GM12892 (cell line): ENCODE measurements around the gene EVX1.

Experiments used
- DNase-seq: peaks from one replicate; pipeline ENCODE4 v3.0.0; 2011; ENCODE audit not compliant: insufficient read length
- FAIRE-seq: peaks from 2 replicates; lab custom pipeline; 2011; peaks lifted over from hg19 to GRCh38; lab: Jason Lieb, UNC
- POLR2A ChIP-seq: IDR thresholded peaks from 2 replicates; pipeline ENCODE4 v1.6.1; 2011; ENCODE audit warnings: low read depth, low read length, control low read depth
- POLR2AphosphoS5 ChIP-seq: IDR thresholded peaks from 2 replicates; pipeline ENCODE4 v1.6.1; 2011; ENCODE audit warnings: low read depth, low read length, control low read depth
- TAF1 ChIP-seq: IDR thresholded peaks from 2 replicates; pipeline ENCODE4 v1.6.1; 2011; ENCODE audit warnings: low read depth, mild to moderate bottlenecking, control low read depth, low read length, borderline replicate concordance

EVX1 gene

DNA sequence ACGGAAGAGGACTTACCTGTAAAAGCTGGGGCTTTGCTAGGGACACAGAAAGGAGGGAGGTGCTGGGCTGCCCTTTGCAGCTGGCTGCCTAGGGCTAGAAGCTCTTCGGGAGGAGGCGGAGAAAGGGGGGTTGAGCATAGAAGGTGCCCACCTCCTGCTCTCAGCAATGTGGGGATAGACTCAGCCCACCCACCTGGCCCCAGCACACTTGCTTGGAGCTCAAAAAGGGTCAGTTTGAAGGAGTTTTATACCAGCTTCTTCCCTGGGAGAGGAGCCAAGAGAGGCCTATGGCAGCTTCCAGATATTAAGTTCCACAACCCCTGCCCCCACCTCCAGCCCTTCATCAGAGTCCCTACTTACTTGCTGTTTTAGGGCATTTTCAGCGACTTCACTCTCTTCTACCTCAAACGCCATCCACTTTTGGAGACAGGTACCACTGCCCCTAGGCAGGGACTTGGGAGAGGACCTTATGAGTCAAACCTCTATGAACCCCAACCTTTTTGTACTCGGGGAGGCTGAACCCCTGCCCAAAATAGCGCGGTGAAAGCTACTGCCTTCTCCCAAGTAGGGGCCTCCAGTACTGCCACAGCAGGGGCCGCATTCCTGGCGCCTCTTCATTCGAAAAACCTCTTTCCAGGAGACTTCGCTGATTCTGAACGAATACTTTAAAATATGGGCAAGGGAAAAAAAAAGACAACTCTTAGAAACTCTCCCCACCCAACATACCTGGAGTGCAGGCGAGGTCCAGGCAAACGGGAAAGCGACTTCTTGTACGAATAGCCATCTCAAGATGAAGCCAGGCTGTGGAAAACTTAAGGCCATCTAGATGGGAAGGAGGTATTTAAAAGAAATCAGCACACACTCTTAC, 1.2 kb upstream of the EVX1 start:
- TF ChIP-seq TAF1 (no peak), POLR2A (no peak), POLR2AphosphoS5 (no peak)
- no peak for FAIRE-seq
- DNase-seq = no peak

DNA sequence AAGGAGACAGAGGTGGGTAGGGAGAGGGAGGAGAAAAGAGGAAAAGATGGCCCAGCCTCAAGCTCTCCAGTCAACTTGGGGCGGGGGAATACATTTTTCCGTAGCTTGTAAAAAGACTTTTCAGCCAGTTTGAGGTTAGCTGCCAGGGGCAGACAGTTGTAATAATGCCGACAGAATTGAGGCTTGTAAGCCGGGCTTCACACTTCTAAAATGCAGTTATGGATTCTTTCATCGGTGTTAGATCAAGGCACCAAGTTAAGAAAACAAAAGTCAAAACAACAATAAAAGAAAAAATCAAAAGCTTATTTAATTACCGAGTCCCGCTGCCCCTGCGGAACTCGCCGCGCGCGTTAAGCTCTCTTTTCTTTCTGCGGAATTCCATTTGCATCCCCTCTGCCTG, 448 bp upstream of the EVX1 start:
- DNase-seq (no peak), FAIRE-seq (no peak)

DNA sequence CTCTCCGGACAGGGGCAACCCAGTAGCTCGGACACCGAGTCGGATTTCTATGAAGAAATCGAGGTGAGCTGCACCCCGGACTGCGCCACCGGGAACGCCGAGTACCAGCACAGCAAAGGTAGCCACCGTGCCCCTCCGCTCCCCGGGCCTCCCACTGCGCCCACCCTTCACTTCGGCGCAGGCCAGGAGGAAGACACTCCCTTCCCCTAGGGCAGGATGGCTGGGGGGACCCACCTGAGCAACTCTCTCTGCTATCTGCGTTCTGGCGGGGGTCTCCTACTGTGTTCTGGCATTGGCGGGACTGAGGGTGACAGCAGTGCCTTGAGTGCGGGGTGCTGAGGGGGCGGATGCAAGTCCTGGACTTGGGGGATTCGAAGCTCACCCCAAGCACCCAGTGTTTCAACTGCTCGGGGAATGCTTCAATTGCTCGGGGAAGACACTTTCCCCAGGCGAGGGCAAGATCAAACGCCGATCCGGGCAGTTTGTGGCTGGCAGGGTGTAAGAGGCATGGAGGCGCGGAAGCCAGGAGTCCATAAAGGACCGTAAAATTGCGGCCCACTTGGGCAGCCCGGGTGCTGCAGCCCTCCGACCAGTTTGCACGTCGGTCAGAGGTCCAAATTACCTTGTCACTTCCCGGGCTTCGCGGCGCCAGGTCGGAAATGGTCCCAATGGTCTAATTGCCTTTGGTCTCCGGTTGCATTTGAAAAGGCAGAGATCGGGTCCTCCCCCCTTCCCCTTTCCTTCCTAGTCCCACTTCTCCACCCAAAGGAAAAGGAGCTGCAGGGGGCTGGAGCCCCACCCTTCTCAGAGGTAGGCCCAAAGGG, 950 bp downstream of the EVX1 start:
- TF ChIP-seq POLR2A (no peak), POLR2AphosphoS5 (no peak), TAF1 (no peak)
- FAIRE-seq (no peak), DNase-seq (no peak)

More for the DNA sequence above, 448 bp upstream of the EVX1 start:
- TF ChIP-seq POLR2AphosphoS5 (no peak), POLR2A (no peak), TAF1 (no peak)

DNA sequence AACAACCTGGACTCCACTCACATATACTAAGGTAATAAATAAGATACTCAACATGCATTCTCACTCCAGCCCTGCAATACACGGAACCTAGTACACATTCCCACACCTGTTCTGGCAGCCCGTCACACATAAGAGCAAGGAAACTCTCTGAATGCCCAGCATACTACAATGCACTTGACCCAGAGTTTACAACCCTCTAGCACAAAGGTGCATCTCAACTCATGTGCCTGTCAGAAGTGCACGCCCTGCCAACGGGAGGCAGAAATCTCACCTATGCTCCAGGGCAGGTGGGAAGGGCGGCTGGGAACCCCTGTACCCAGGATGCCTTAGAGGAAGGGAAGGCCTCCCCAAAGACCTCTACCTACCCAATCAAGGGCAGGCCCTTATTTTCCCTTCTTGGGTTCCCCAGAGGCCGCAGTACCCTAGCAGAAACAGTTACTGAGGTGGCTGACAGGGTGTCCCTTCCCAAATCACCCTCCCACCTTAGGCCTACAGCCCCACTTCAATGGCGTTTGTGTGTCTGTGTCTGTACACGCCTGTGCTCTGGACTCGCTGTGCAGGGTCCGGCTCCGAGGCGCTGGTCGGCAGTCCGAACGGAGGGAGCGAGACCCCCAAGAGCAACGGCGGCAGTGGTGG, 2.0 kb downstream of the EVX1 start:
- TF ChIP-seq TAF1 = no peak
- no peak for TF ChIP-seq POLR2AphosphoS5
- no peak for TF ChIP-seq POLR2A
- FAIRE-seq (no peak), DNase-seq (no peak)

DNA sequence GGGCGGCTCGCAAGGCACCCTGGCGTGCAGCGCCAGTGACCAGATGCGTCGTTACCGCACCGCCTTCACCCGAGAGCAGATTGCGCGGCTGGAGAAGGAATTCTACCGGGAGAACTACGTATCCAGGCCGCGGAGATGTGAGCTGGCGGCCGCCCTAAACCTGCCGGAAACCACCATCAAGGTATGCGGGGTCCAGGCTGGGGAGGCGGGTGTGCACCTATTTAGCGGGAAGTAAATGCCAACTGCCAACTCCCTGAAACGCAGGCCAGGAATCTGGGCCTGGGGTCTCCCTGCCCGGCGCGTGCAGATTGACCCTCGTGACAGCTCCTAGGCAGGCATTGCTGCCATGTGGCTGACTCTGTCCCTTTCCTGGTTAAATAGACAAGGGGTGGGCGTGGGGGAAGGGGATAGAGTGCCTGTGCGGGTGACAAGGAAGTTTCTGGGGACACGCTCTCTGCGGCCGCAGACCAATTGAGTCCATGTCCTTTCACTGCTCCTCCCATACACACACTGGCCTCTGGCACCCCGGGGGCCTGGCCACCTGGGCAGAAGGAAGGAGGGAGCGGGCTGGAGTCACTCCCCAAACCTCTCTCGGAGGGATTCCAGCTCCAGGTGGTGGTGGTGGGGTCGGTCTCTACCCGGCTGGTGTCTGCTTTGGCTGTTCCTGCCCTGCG, 2.7 kb downstream of the EVX1 start:
- TF ChIP-seq POLR2AphosphoS5 (no peak), POLR2A (no peak), TAF1 (no peak)
- DNase-seq (no peak), FAIRE-seq (no peak)

DNA sequence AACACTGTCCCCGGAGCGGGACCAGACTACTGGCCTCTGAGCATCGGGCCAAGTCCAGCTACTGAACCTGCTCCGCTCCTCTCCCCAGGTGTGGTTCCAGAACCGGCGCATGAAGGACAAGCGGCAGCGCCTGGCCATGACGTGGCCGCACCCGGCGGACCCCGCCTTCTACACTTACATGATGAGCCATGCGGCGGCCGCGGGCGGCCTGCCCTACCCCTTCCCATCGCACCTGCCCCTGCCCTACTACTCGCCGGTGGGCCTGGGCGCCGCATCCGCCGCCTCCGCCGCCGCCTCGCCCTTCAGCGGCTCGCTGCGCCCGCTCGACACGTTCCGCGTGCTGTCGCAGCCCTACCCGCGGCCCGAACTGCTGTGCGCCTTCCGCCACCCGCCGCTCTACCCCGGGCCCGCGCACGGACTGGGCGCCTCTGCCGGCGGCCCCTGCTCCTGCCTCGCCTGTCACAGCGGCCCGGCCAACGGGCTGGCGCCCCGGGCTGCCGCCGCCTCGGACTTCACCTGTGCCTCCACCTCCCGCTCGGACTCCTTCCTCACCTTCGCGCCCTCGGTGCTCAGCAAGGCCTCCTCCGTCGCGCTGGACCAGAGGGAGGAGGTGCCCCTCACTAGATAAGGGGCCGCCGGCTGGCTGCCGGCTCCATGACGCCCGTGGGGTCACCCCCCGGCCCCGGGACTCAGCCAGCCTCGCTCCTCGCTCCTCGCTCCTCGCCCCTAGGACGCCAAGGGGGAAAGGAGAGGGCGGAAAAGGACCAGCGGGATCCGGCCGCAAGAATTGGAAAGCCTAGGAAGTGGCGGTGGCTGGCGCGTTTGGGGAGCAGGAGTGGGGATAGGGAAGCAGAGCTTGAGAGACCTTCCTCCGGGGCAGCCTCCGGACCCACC, 3.4 kb downstream of the EVX1 start:
- no peak for DNase-seq
- no peak for FAIRE-seq
- TF ChIP-seq TAF1 = no peak
- no peak for TF ChIP-seq POLR2A
- TF ChIP-seq POLR2AphosphoS5 = no peak

DNA sequence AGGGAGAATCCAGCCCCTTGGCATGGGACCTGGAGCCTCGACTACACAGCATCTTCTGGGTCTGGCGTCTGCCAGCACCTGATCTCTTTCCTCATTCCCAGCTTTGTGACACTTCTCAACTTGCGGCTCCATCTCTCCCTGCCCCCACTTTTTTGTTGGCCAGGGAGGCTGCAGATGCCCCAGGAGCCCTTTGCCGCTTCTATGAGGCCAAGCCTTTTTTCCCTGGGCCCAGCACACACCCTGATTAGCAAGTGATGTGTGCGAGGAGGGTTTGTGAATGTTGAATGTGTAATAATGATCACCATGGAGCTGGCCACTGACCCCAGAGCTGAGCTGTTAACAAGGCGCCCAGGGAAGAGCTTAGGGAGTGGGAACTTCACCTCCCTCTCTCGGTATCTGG, 4.4 kb downstream of the EVX1 start:
- no peak for FAIRE-seq
- TF ChIP-seq POLR2A = no peak
- no peak for TF ChIP-seq POLR2AphosphoS5
- TF ChIP-seq TAF1 = no peak
- no peak for DNase-seq

DNA sequence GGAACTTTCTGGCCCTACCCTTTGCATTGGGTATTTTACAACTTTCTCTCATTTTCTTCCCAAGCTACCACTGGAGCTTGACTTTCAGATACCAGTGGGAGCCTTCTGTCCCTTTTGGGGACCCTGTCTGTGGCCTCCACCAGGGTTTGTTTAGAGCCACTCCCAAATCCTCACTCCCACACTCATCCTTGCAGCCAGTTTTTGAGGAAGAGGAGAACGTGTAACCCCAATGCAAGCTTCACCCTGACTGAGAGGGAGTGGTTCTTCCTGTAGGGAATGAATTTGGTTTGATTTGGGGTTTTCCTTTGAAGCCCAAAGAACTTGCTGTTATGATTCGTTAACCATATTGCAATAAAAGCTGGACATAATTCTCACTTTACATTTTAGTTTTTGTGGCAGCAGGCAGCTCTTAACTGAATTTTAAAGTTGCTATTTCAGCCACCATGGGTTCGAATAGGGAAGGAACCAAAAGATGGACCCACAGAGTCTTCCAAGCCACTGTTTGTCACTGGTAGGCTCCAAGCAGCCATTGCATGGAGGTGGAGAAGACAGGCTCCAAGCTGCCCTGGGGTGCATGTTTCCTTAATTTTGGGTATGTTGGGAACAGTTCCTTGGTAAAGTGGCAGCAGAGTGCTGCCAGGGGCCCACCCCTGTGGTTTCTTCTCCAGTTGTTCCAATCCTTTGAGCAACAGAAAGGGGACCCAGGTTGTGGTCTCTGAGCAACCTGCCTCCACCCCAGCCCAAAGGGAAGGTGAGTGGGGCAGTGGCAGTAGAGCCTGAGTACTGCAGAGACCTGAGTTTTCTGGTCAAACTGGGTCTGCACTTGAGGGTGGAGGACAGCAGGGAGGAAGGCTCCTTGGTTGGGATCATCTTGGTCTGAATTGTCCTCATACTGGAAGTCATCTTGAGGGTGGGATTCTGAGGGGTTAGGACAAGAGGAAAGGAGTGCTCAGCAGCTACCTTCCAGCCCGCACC, 5.1 kb downstream of the EVX1 start:
- TF ChIP-seq POLR2AphosphoS5 (no peak), POLR2A (no peak), TAF1 (no peak)
- DNase-seq (no peak), FAIRE-seq (no peak)

DNA sequence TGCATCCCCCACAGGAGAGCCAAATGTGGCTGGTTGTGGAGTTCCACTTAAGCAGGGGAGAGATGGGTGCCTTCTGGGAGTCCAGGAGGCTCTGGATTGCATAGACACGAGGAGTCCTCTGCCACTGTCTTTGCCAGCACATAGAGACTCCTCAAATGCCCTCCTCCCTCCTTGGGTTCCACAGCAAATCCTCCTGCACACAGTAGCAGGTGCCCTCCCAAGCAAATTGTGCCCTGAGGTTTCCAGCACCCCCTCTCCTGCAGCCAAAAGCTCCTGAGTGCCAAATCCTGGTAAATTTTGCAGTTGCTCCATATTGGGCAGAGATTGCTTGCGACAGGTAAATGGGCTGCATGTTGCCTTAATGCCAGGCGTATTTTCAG, 5.8 kb downstream of the EVX1 start:
- no peak for TF ChIP-seq TAF1
- TF ChIP-seq POLR2AphosphoS5 = no peak
- TF ChIP-seq POLR2A = no peak
- DNase-seq = no peak
- no peak for FAIRE-seq
